Measurements from ENCODE around the gene NR0B1. TPM values are rescaled to one million over a fixed set of nuclear protein-coding genes. Genes with fewer than 3 reads are reported as not detected.
A peak's percentile ranks its signal among the peaks of the same experiment; 100 is the strongest.

Gene NR0B1
- total RNA-seq, 1 experiment from 2014 or later: not detected

DNA sequence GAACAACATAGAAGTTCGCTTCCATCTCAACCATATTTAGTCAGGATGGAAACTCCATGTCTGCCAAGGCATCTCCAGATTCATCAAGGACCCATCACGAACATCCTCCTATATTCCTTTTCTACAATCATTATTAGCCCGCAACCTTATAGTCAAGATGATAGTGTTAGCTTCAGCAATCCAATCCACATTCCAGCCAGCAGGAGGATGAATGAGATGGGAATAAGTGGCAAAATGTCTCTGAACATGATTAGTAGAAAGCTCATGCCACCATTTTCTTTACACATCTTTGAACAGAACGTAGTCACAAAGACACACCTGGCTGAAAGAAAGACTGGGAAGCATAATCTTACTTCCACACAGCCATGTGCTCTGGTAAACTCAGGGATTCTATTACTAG, 18.6 kb upstream of the NR0B1 start:
- Mint-ChIP-seq H3K9me3 (ENCODE audit: unreplicated experiment) (no peaks in the 10 kb centered on the region), H3K27ac (ENCODE audit: low read depth, unreplicated experiment) (no peak overlapping the region), H3K27me3 (ENCODE audit: insufficient read depth, unreplicated experiment) (peaks cover 12% of the 10 kb centered on the region), H3K4me1 (ENCODE audit: insufficient read depth, unreplicated experiment) (no peaks in the 10 kb centered on the region), H3K4me3 (ENCODE audit: unreplicated experiment) (no peak overlapping the region), H3K36me3 (ENCODE audit: insufficient read depth, unreplicated experiment) (no peaks in the 10 kb centered on the region)
- BruUV-seq (replicated peaks): no TSS peak
- POLR2A ChIA-PET: no interaction called here
- intact Hi-C loops (cut with micrococcal nuclease): no loop called here
- no peak for DNase-seq (ENCODE audit: unreplicated experiment)
- CTCF ChIA-PET: no interaction called here
- no peak for TF ChIP-seq CTCF (IDR thresholded peaks at IDR 0.05; ENCODE audit: unreplicated experiment)

DNA sequence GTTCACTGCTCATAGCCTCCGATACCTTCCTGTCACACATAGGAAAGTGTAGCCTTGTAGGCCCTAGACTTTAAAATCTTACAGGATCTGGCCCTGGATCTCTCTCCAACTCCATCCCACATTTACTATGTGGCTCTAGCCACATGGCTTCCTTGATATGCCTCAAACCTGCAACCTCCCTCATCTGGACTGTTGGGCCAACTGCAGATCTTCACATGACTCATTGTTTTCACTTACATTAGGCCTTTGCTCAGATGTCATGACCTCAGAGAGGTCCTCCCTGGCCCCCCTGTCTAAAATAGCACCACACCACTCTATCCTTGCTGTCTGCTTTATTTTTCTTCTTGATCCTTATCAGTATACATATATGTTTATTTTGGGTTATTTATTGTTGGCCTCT, 8.1 kb upstream of the NR0B1 start:
- Mint-ChIP-seq H3K4me1 (ENCODE audit: insufficient read depth, unreplicated experiment) (peaks cover 6% of the 10 kb centered on the region), H3K36me3 (ENCODE audit: insufficient read depth, unreplicated experiment) (no peaks in the 10 kb centered on the region), H3K4me3 (ENCODE audit: unreplicated experiment) (no peak overlapping the region), H3K27ac (ENCODE audit: low read depth, unreplicated experiment) (no peak overlapping the region), H3K27me3 (ENCODE audit: insufficient read depth, unreplicated experiment) (peaks cover 38% of the 10 kb centered on the region), H3K9me3 (ENCODE audit: unreplicated experiment) (no peaks in the 10 kb centered on the region)
- BruUV-seq (replicated peaks): no TSS peak
- CTCF ChIA-PET: interaction anchor here (0.7 kb wide), 1 partner anchor 427 kb away, joined by 3 read pairs; no protein-coding TSS in a partner anchor
- POLR2A ChIA-PET: no interaction called here
- no peak for TF ChIP-seq CTCF (IDR thresholded peaks at IDR 0.05; ENCODE audit: unreplicated experiment)
- DNase-seq (ENCODE audit: unreplicated experiment): peak; percentile 3
- intact Hi-C loops (cut with micrococcal nuclease): no loop called here

DNA sequence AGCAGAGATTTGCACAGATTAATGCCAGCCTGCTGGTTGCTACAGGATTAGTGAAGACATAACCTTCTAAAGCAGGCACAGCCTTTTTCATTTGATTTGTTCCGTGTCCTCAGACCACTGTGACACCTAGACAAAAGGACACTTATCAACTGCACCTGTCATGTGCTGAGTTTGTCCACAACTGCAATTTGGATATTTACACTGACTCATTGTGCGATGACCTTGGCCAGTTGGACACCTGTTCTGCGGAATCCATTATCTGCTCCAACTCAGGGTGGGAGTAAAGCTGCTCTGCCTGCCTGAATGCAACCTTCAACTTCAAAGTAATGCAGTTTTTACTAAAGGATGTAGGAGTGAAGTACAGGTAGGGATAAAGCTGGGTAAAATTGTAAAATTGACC, 4.1 kb upstream of the NR0B1 start:
- H3K36me3 Mint-ChIP-seq (ENCODE audit: insufficient read depth, unreplicated experiment): no peaks in the 10 kb centered on the region
- BruUV-seq (replicated peaks): no TSS peak
- H3K4me1 Mint-ChIP-seq (ENCODE audit: insufficient read depth, unreplicated experiment): peaks cover 6% of the 10 kb centered on the region
- no peak for TF ChIP-seq CTCF (IDR thresholded peaks at IDR 0.05; ENCODE audit: unreplicated experiment)
- H3K4me3 Mint-ChIP-seq (ENCODE audit: unreplicated experiment): no peak overlapping the region
- ChIA-PET CTCF (interaction anchor here (0.7 kb wide), 1 partner anchor 117 kb away, joined by 5 read pairs; no protein-coding TSS in a partner anchor), POLR2A (no interaction called here)
- no peak for DNase-seq (ENCODE audit: unreplicated experiment)
- H3K27ac Mint-ChIP-seq (ENCODE audit: low read depth, unreplicated experiment): no peak overlapping the region
- peaks cover 38% of the 10 kb centered on the region for H3K27me3 Mint-ChIP-seq (ENCODE audit: insufficient read depth, unreplicated experiment)
- intact Hi-C loops (cut with micrococcal nuclease): no loop called here
- no peaks in the 10 kb centered on the region for H3K9me3 Mint-ChIP-seq (ENCODE audit: unreplicated experiment)

DNA sequence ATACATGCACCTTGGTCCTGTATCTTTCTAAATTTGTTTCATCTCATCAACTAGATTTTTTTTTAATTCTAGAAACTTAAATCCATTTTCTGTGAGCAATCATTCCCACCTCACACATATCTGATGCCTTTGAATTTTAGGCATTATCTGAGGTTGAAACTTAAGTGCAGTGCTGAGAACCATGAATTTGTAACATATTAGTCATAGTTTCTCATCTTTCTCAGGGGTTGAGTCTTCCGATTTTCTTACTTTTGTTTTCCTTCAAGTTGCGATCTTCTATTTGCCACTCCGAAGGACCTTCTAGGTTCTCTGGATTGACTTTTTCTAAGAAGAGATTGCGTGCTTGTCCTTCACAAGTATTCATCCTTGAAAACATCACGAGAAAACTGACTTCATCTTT, 3.7 kb upstream of the NR0B1 start:
- no peaks in the 10 kb centered on the region for H3K9me3 Mint-ChIP-seq (ENCODE audit: unreplicated experiment)
- peak; percentile 7 for DNase-seq (ENCODE audit: unreplicated experiment)
- no TSS peak for BruUV-seq (replicated peaks)

More for the DNA sequence above, 3.7 kb upstream of the NR0B1 start:
- ChIA-PET POLR2A (no interaction called here), CTCF (interaction anchor here (0.7 kb wide), 1 partner anchor 118 kb away, joined by 5 read pairs; no protein-coding TSS in a partner anchor)
- no peak for TF ChIP-seq CTCF (IDR thresholded peaks at IDR 0.05; ENCODE audit: unreplicated experiment)
- intact Hi-C loops (cut with micrococcal nuclease): no loop called here
- Mint-ChIP-seq H3K36me3 (ENCODE audit: insufficient read depth, unreplicated experiment) (no peaks in the 10 kb centered on the region), H3K4me1 (ENCODE audit: insufficient read depth, unreplicated experiment) (peaks cover 6% of the 10 kb centered on the region), H3K27ac (ENCODE audit: low read depth, unreplicated experiment) (no peak overlapping the region), H3K27me3 (ENCODE audit: insufficient read depth, unreplicated experiment) (peaks cover 38% of the 10 kb centered on the region), H3K4me3 (ENCODE audit: unreplicated experiment) (no peak overlapping the region)
